Tibial nerve (tissue), 4 donors: ENCODE measurements around the gene ALLC.

Experiments
- CTCF ChIP-seq, 5 experiments: fragments of 200-600 bp in 3 of 5; fragments of 450-650 bp in 2 of 5; sonication (generic) in 3 of 5; IDR thresholded peaks; one replicate each; pipeline ENCODE4 v1.5.1; 2016 to 2019; ENCODE audit warnings: antibody characterized with exemption in 5 of 5, mild to moderate bottlenecking in 3 of 5, moderate library complexity in 2 of 5
- EP300 ChIP-seq, 2 donors: sonication (generic); formaldehyde crosslinking; IDR thresholded peaks; one replicate each; pipeline ENCODE4 v1.6.1; 2017; ENCODE audit warnings: antibody characterized with exemption in 2 of 2, mild to moderate bottlenecking in 1 of 2
- POLR2A ChIP-seq, 2 donors: fragments of 450-650 bp; IDR thresholded peaks; one replicate each; pipeline ENCODE4 v1.6.1; 2017; ENCODE audit warnings: antibody characterized with exemption in 2 of 2, mild to moderate bottlenecking in 2 of 2, moderate library complexity in 2 of 2

DNA sequence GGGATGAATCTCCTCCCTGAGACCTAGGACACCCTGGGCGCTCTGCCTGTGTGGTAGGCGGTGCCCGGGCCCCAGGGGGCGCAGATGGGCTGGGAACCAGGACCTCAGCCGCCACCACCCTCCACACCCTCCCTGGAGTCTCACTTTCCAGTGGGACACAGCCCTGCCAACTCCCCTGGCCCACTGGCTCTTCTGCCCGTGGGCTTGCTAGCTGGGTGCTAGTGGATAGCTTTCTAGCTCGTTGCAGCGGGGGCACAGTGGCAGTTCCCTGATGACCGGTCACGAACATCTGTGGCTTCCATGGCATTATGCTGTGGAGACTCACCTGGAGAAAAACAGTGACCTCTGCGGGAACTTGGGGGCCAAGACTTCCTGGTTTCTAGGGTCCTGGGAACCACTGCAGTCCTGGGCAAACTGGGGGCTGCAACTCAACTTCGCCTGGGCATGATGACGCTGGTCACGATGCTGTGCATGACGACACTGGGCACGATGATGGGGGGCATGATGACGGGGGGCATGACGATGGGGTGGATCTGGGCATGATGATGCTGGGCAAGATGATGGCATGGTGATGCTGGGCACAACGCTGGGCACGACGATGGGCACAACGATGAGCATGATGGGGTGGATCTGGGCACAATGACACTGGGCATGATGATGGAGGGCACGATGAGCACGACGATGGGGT, 31.0 kb upstream of the ALLC start:
- no peak for TF ChIP-seq CTCF (IDR thresholded peaks at IDR 0.05)
- no peak for TF ChIP-seq EP300 (IDR thresholded peaks at IDR 0.05)
- no peak for TF ChIP-seq POLR2A (IDR thresholded peaks at IDR 0.05)
